Erythroblast (primary cell): ENCODE results near the gene C19orf12.

Experiments
- GATA1 ChIP-seq: IDR thresholded peaks from 2 replicates; pipeline ENCODE4 v1.6.1; 2011; ENCODE audit warnings: low read depth, mild to moderate bottlenecking, control low read depth, low read length, moderate library complexity
- POLR2A ChIP-seq: IDR thresholded peaks from 2 replicates; pipeline ENCODE4 v1.6.1; 2011; ENCODE audit warnings: mild to moderate bottlenecking, low read length

- no peak for TF ChIP-seq POLR2A
- no peak for TF ChIP-seq GATA1
These were observed 30.2 kb upstream of the C19orf12 start for GRCh38 chr19:29745253-29745652.
